HCEC 1CT (cell line): ENCODE results near the gene C5orf52.
"Not testable (repeated sequence)": the region's sequence is repeated elsewhere in the genome, so short reads cannot be mapped to it uniquely, and the experiment has no call there.

Source experiments
- DNase-seq: peaks from one replicate; pipeline ENCODE4 v3.0.0-alpha.2; 2017

C5orf52 gene

GRCh38 chr5:157670662-157671591 is at the start of gene C5orf52:
Gene C5orf52 (plus strand): TSS chr5:157671533. CDS start chr5:157671615, 82 bp downstream.
- DNase-seq: peak; percentile 12

- DNase-seq: no peak
These were observed 47.2 kb upstream of the C5orf52 start for GRCh38 chr5:157624144-157624543.

- DNase-seq: no peak
These were observed 44.5 kb upstream of the C5orf52 start for GRCh38 chr5:157626831-157627230.

GRCh38 chr5:157630341-157630740 is 41.0 kb upstream of the C5orf52 start:
- no peak for DNase-seq

- DNase-seq: no peak
These were observed 30.8 kb upstream of the C5orf52 start for GRCh38 chr5:157640406-157641066.

- peak; percentile 34 for DNase-seq
These were observed 22.9 kb upstream of the C5orf52 start for GRCh38 chr5:157648275-157648990.

- no peak for DNase-seq
These were observed 22.2 kb upstream of the C5orf52 start for GRCh38 chr5:157649101-157649500.

- DNase-seq: no peak
These were observed 20.2 kb upstream of the C5orf52 start for GRCh38 chr5:157650991-157651611.

GRCh38 chr5:157651623-157652376 is 19.5 kb upstream of the C5orf52 start:
- no peak for DNase-seq

GRCh38 chr5:157652377-157652692 is 19.0 kb upstream of the C5orf52 start, which contains the start of gene SOX30:
Gene SOX30 (minus strand): TSS chr5:157652438. CDS start chr5:157652078, 360 bp downstream.
- DNase-seq: no peak

GRCh38 chr5:157657516-157657915 is 13.8 kb upstream of the C5orf52 start:
- no peak for DNase-seq

- DNase-seq: no peak
These were observed 12.4 kb upstream of the C5orf52 start for GRCh38 chr5:157658893-157659292.

GRCh38 chr5:157659868-157660660 is 11.3 kb upstream of the C5orf52 start:
- DNase-seq: no peak

GRCh38 chr5:157665467-157666070 is 5.8 kb upstream of the C5orf52 start:
- DNase-seq: peak; percentile 85

- DNase-seq: no peak
These were observed 3.0 kb upstream of the C5orf52 start for GRCh38 chr5:157668356-157668755.

- no peak for DNase-seq
These were observed 1.6 kb upstream of the C5orf52 start for GRCh38 chr5:157669701-157670097.

- DNase-seq: no peak
These were observed 428 bp downstream of the C5orf52 start for GRCh38 chr5:157671592-157672330.

GRCh38 chr5:157672976-157673375 is 1.6 kb downstream of the C5orf52 start:
- DNase-seq: no peak

GRCh38 chr5:157674351-157674750 is 3.0 kb downstream of the C5orf52 start:
- DNase-seq: not testable (repeated sequence)

GRCh38 chr5:157677931-157678330 is 6.6 kb downstream of the C5orf52 start:
- DNase-seq: no peak
